Activated CD8-positive, alpha-beta memory T cell treated with anti-CD3 and anti-CD28 coated beads, Interleukin-2, amount 50 U/mL, for 4 hours (primary cell): ENCODE measurements around the gene IL9.
"Not testable (repeated sequence)": the region's sequence is repeated elsewhere in the genome, so short reads cannot be mapped to it uniquely, and the experiment has no call there.

Experiments used
- DNase-seq: peaks from one replicate; pipeline ENCODE4 v3.0.0-alpha.2; 2020

IL9 gene

GRCh38 chr5:135866016-135866415, 29.6 kb downstream of the IL9 start:
- DNase-seq: no peak

- DNase-seq: no peak
Observed at GRCh38 chr5:135864503-135865435, 30.9 kb downstream of the IL9 start.

- no peak for DNase-seq
Observed at GRCh38 chr5:135862744-135863143, 32.9 kb downstream of the IL9 start.

GRCh38 chr5:135862086-135862485, 33.6 kb downstream of the IL9 start:
- DNase-seq: no peak

GRCh38 chr5:135861641-135862040, 34.0 kb downstream of the IL9 start:
- DNase-seq: no peak

GRCh38 chr5:135859641-135860040, 36.0 kb downstream of the IL9 start:
- DNase-seq: no peak

- not testable (repeated sequence) for DNase-seq
Observed at GRCh38 chr5:135859186-135859585, 36.5 kb downstream of the IL9 start.

GRCh38 chr5:135857630-135858311, 37.9 kb downstream of the IL9 start:
- no peak for DNase-seq

- no peak for DNase-seq
Observed at GRCh38 chr5:135851915-135852845, 43.5 kb downstream of the IL9 start.

GRCh38 chr5:135851186-135851914, 44.3 kb downstream of the IL9 start:
- DNase-seq: no peak

- DNase-seq: no peak
Observed at GRCh38 chr5:135850671-135851070, 45.0 kb downstream of the IL9 start.

GRCh38 chr5:135850231-135850630, 45.4 kb downstream of the IL9 start:
- DNase-seq: no peak

- no peak for DNase-seq
Observed at GRCh38 chr5:135847976-135848375, 47.7 kb downstream of the IL9 start.

- no peak for DNase-seq
Observed at GRCh38 chr5:135846311-135846710, 49.3 kb downstream of the IL9 start.

- no peak for DNase-seq
Observed at GRCh38 chr5:135843571-135844337, 51.9 kb downstream of the IL9 start.

- no peak for DNase-seq
Observed at GRCh38 chr5:135842737-135843136, 52.9 kb downstream of the IL9 start.
